KG1 (cell line): ENCODE results near the gene RDH5.
A peak's percentile ranks its signal among the peaks of the same experiment; 100 is the strongest.

Experiments used
- DNase-seq: peaks from one replicate; lab custom pipeline; 2025; lab: John Stamatoyannopoulos, UW

Gene RDH5

DNA sequence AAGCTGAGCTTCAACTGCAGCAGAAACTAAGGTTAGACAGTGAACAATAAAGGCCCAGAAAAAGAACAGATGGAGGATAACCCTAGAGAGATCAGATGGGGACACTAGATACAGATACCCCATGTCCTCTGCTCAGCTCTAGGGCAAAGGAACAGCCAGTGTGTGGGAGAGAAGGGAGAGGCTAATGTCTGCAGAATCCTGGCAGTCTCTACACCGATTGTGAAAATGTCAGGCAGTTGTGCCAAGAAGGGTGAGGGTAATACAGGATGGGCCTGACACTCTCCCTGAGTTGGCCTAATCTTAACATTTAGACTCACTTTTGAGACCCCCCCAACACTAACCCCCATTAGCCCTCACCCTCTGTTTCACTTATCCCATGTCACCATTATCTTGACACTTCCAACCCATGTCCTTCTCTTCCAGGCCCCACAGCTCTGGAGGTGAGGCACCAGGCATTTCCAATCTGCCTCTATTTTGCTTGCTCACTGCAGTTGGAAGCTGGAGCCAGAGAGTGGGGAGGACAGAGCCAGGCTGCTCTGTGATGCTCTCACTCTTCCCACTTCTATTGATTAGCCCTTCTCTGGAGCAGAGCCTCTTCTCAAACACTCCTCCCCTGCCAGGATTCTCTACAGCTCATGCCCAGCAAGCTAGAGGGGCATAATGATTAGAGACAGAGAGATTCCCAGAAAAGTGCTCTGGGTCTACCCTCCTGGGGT lies 7.3 kb upstream of the RDH5 start:
- DNase-seq: no peak

DNA sequence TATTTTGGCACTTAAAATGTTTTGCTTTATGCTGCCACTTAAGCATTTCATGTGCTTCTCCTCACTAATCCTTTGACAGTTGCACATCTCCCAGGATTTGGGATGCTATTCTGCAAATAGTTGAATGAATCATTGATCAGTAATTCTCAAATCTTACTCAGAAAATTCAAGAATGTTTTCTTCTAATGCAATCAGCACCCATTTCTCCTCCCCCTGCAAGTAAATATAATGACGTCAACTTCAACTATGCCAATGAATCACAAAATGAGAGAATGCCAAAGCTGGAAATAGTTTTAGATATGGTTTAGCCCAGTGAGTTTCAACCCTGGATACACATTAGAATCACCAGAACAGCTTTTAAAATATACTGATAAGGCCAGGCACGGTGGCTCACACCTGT lies 6.5 kb upstream of the RDH5 start:
- DNase-seq: no peak

DNA sequence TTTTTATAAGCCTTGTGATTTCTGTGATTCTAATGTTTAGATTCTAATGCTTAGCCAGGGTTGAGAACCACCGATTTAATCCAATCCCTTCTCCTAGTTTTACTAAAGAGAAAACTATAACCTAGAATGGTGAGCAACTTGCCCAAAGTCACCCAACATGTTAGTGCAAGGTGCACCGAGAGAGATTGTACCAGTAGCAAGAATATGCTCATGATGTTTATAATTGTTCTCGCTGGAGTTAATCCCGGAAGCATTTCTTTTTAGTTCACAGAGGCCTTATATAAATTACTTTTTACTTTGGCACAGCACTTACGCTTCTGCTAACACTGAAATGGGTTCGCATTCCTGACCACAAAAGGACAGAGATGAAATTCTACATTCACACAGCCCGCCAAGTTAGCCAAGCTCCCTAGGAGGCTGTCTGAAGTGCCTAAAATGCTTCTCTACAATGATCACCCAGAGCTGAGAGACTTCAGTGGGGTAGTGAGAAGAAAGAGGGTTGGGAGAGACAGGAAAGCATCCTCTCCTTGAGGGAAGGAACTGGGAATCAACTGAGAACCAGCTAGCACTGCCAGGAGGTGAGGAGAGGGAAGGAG lies 4.9 kb upstream of the RDH5 start:
- no peak for DNase-seq

DNA sequence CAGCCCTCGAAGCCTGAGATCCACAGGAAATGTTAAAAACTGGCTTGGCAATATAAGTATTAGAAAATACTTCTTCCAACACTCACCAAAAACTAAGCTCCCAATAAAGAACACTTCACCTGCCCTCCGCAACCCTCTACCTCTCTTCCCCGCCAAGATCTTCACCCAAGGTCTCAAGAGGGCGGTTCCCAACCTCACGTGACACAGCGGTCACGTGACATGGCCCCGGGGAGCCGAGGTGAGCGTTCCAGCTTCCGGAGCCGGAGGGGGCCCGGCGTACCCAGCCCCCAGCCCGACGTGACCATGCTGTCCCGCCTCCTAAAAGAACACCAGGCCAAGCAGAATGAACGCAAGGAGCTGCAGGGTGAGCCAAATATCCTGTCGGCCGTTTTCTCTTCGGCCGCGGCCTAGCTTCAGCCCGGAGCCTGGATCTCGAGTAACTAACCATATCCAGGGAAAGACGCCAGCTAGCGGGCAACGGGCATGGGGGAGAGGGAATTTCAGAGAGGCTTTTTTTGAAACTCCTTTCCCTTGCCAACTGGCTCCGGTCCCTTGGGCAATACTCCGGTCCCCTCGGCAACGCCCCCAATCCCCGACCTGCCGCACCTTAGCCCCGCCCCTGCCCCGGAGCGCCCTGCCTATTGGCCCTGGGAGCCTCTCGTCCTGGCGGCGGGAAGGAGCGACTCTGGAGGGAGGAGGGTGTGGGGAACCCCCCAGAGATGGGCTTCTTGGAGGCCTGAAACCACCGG lies 4.2 kb upstream of the RDH5 start, which contains the start of gene BLOC1S1:
Gene BLOC1S1, plus strand, starts transcription at position 214 of the 749 bp plus-strand sequence. Its CDS starts 6 bp downstream, at position 220.
- peak; percentile 35 for DNase-seq

DNA sequence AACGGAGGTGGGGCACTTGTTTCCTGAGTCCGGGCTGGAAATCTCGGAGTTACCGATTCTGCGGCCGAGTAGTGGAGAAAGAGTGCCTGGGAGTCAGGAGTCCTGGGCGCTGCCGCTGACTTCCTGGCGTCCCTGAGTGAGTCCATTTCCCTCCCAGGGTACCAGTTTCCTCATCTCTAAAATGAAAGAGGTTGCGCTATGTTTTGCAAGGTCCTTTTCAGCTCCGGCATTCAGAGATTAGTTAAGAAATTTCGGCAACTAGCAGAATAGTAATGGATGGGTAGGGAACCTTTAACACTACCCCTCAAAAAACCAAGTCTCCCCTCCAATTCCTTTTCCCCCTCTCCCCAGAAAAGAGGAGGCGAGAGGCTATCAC lies 3.6 kb upstream of the RDH5 start:
- no peak for DNase-seq

DNA sequence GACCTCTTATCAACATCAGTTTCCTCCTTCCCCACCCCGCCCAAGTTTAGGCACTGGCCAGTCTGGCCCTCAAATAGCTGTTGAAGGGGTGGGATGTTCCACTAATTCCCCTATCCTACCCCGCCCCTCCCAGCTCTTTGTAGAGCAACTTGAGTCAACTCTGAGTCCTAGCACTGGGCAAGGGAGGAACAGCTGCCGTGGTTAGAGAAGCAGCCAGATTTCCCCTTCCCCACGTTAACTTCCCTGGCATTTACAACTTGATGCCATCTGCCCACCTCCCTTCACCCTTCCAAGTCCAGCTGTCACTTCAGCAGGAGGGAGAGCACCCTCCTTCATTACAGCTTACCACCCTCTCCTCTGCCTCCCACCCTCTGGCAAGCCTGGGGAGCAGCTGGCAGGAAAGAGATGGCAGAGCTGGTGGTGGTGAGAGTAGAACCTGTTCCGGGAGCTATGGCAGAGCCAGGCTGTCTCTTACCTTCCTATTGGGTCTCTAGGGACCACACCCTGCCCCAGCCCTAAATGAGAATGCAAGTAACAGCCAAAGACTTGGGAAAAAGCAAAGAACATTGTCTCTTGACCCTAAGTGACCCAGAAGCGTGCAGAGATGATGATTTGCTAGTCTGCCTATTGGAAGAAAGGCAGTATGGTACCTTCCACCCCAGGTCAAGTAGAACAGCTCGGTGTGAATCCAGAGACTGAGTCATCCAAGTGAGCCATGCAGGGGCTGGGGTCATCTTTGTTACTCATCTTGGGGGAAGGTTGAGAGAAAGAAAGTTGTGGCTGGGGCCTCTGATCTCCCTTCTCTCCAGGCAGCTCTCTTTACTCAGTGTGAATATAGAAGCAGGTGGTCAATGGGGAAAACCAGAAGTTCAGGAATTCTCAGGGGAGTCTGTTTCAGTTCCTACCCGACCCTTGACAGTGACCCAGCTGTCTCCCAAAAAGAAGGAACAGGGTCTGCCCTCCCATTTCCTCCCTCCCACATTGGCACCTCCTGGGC lies 2.9 kb upstream of the RDH5 start:
- no peak for DNase-seq

DNA sequence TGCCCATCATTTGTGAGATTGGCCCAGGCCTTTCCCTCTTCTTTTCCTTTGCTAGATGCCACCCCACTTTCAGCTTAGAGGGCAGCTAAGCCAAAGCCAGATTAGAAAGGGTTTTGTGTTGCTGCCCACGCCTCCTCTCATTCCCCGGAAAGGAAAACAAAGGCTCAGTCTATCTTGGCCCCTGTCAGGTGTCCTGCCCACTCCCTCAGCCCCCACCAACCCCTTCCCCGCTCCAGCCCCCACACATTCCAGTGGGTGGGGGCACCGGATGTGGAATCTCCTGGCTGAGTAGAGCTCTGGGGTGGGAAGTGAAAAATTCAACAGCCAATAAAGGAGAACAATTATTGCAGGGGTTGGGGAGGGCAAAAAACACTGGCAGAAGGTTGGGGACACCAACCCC lies 2.2 kb upstream of the RDH5 start:
- no peak for DNase-seq

DNA sequence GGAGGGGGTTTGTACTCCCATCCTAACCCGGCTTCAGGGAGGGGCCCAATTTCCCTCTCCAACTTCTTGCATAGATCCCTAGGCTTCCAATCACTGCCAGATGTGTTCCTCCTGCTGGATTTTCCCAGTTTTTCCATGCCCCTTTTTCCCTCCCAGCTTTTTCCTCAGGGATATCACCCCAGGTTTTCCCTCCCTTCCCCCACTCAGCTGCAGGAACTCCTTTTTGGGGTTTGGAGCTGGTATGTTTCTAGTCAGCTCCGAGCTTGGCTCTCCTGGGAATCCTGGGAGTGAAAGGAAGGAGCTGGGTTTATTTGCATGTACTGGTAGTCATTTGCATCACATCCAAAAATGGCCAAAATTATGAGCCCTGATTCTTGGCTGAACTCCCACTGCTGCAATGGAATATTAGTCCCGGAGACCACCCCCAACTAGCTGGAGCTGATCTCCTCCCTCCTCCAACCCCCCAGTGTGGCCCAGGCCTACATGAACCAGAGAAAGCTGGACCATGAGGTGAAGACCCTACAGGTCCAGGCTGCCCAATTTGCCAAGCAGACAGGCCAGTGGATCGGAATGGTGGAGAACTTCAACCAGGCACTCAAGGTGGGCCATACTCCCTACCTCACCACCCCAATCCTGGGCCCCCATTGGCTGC lies 1.4 kb upstream of the RDH5 start:
- DNase-seq: no peak

DNA sequence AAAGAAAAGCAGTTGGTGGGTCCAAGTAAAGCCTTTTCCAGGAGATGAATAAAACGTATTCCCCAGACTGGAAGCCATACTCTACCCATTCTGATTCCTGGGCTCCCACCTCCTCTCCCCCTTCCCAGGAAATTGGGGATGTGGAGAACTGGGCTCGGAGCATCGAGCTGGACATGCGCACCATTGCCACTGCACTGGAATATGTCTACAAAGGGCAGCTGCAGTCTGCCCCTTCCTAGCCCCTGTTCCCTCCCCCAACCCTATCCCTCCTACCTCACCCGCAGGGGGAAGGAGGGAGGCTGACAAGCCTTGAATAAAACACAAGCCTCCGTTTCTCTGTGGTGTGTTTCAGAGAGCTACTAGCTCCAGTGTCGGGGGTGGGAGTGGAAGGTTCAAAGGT lies 822 bp upstream of the RDH5 start:
- no peak for DNase-seq

DNA sequence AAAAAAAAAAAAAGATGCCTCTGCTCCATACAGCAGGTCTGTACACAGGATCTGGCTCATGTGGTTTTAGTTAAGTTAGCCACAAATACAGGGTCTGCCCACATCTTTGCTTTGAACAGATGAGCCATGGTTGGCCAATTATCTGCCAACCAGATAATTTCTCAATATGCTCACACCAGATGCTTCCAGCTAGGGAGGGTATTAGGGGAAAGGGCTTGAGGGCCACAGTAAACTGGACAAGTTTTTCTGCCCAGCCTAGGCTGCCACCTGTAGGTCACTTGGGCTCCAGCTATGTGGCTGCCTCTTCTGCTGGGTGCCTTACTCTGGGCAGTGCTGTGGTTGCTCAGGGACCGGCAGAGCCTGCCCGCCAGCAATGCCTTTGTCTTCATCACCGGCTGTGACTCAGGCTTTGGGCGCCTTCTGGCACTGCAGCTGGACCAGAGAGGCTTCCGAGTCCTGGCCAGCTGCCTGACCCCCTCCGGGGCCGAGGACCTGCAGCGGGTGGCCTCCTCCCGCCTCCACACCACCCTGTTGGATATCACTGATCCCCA lies 776 bp downstream of the RDH5 start:
- DNase-seq: no peak

DNA sequence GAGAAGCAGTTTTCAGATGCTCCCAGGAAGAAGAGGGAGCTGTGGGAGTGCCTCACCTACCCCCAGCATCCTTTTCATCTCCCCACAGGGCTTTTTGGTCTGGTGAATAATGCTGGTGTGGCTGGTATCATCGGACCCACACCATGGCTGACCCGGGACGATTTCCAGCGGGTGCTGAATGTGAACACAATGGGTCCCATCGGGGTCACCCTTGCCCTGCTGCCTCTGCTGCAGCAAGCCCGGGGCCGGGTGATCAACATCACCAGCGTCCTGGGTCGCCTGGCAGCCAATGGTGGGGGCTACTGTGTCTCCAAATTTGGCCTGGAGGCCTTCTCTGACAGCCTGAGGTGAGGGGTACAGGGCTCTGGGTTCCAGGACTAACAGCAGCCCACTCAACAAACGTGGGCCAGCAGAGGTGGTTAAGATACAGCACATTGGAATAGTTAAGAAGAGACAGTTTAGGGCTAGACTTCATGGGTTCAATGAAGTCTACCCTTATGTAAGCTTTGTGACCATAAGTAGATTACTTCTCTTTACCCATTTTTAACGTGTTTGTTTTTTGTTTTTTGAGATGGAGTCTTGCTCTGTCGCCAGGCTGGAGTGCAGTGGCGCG lies 1.5 kb downstream of the RDH5 start:
- DNase-seq: no peak

DNA sequence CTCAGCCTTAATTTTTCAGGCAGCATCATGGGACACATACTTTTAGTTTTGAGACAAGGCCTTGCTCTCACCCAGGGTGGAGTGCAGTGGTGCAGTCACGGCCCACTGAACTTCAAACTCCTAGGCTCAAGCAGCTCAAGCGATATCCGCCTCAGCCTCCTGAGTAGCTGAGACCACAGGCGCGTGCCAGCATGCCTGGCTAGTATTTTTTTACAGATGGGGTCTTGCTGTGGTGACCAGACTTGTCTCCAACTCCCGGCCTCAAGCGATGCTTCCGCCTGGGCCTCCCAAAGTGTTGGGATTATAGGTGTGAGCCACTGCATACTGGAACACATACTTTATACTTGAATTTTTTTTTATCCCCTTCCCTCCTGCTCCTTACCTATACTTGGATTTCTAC lies 2.8 kb downstream of the RDH5 start:
- no peak for DNase-seq

DNA sequence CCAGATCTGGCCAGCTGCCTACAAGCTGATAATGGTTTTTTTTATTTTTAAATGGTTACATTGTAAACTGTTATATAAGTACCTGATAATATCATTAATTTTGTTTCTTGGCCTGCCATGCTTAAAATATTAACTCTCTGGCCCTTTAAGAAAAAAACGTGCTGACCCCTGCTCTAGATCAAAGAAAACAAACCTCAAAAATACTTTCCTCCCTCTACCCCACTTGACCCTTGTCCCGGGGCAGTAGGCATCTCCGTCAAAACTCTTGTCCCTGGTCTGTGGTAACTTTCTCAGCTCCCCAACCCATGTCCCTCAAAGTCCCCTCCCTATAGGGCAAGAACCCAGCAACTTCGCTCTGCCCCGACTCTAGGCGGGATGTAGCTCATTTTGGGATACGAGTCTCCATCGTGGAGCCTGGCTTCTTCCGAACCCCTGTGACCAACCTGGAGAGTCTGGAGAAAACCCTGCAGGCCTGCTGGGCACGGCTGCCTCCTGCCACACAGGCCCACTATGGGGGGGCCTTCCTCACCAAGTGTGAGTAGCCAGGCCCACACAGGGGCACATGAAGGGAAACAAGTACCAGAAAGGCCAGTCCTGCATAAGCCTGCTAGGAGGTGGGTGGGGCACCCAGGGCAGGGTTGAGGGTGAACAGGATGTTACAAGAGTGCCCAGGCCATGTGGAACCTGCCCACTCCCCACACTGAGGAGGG lies 3.5 kb downstream of the RDH5 start:
- no peak for DNase-seq

DNA sequence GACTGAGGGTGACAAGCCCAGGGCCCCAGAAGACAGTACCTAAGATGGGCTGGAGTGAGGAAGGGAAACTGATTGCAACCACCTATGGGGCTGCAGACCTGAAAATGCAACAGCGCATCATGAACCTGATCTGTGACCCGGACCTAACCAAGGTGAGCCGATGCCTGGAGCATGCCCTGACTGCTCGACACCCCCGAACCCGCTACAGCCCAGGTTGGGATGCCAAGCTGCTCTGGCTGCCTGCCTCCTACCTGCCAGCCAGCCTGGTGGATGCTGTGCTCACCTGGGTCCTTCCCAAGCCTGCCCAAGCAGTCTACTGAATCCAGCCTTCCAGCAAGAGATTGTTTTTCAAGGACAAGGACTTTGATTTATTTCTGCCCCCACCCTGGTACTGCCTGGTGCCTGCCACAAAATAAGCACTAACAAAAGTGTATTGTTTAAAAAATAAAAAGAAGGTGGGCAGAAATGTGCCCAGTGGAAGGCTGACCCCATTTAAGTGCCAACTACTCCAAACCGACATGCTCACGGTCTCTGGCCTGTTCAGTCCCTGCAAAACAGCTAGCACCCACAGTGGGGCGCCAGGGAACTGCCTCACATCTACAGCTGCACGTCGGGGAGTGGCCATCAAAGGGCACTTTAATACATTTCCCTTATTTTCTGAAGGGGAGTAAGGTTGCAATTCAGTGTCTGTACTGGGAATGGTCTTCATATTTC lies 4.2 kb downstream of the RDH5 start:
- no peak for DNase-seq

DNA sequence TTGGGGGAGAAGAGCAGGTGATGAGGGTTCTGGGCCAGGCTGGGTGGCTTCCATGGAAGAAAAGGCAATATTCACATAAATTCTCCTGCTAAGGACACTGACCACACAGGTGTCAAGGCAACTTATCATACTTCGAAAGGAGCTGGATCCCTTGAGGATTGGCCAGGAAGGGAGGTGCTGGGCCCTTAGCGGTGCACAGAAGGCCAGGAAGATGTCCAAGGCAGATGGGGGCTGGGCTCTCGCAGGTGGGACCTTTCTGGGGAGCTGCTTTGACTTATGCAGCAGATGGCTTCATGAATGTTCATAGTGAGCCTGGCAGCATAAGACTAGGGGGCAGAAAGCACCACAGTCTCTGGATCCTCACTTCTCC lies 4.7 kb downstream of the RDH5 start:
- no peak for DNase-seq

DNA sequence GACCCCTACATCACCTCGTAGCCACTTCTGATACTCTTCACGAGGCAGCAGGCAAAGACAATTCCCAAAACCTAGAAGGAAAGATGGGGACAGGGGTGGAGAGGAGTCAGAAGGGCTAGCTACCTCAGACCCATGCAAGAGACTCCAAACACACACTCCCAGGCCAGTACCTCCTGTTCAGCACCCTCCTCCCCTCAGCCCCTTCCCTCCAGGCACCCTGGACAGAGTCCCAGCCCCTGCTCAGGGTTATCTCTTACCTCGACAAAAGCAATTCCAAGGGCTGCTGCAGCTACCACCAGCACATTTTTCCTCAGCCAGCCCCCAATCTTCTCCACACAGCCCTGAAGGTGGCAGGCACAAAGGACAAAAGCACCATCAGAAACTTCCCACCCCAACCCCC lies 5.4 kb downstream of the RDH5 start:
- no peak for DNase-seq

DNA sequence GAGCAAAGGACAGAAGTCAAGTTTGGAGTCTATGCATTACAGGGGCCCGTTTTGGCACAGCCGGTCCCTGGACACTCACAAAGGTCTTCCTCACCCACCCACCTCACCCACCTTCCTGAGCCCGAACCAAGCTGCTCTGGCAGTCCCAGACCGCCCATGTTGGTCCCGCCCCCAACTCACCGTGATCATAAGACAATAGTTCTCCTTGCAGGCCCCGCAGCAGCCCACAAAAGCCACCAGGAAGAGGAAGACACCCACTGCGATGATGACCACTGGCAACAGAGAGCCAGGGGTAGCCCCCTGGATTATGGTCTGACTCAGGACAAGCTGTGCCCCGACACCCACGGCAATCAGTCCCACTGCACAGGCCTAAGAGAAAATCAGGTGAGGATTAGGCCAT lies 6.8 kb downstream of the RDH5 start:
- no peak for DNase-seq

DNA sequence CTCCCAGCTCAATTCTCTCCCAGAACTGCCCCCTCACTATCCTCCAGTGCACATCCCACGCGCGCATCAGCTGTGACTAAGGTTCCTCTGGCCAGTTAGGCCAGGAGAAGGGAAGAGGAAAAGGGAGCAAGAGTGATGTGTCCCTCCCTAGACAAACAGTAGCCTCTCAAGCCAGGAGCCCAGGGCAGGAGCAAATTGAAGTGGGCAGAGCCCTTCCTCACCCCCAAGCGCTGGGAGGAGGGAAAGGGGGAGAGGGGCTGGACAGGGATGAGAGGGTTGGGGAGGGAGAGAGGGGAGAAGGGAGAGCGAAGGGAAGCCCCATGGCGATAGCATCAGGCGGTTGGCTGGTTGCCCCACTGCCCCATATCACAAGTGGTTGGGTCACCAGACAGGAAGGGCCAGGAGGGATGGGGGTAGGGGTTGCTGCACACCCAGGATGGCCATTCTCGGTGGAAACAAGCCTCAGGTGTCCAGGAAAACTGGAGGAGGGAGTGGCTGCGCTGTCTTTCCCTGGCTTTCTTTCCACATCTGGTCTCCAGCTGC lies 7.5 kb downstream of the RDH5 start:
- no peak for DNase-seq

DNA sequence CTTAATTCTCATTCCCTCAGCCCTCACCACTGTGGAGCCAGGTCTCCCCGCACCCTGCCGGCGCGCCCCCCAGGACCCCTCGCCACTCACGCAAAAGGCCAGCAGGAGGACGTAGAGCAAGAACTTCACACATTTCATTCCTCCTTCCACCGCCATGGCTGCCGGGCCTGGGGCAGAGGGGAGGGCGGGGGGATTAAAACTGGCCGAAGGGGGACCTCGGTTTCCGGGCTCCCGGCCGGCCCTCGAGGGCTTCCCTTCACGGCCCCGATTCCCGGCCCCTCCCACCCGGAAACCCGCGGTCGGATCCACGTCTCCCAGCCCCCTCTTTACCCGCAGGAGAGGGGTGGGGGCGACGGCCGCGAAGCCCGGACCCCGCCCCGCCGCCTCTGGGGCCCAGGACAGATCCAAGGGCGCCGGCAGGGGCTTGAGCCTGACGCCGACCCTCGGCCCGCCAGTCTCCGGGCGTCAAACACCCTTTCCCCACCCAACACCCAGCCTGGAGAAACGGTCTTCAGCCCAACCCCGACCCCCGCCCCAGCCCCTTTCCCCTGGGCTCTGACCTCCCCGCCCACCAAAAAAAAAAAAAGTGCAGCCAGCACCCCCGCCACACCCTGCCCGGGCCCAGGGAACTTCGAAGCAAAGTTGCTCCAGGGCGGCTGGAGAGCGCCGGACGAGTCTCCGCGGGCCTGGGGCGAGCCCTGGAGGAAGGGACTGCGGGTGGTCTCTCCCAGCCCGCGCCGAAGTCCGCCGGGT lies 8.2 kb downstream of the RDH5 start:
- no peak for DNase-seq
